Activated naive CD4-positive, alpha-beta T cell treated with Interleukin-2 at 50 U/mL for 16 hours (primary cell): ENCODE measurements around the gene ARHGAP31.
"Not testable (repeated sequence)": the region's sequence is repeated elsewhere in the genome, so short reads cannot be mapped to it uniquely, and the experiment has no call there.

ENCODE experiments used
- DNase-seq: peaks from one replicate; pipeline ENCODE4 v3.0.0-alpha.2; 2020

ARHGAP31 gene

GRCh38 chr3:119293871-119294695 is at the start of gene ARHGAP31:
TSS of gene ARHGAP31 (plus strand) at chr3:119294383. CDS start at chr3:119294905, 522 bp downstream.
- DNase-seq, result peak; percentile 87

GRCh38 chr3:119245778-119246177 is 48.4 kb upstream of the ARHGAP31 start:
- DNase-seq, result no peak

GRCh38 chr3:119255214-119255613 is 39.0 kb upstream of the ARHGAP31 start:
- no peak for DNase-seq

GRCh38 chr3:119257111-119257510 is 37.1 kb upstream of the ARHGAP31 start:
- DNase-seq, result no peak

GRCh38 chr3:119257654-119258410 is 36.4 kb upstream of the ARHGAP31 start:
- DNase-seq, result no peak

- no peak for DNase-seq
Measured at GRCh38 chr3:119258915-119259314, 35.3 kb upstream of the ARHGAP31 start.

- DNase-seq, result no peak
Measured at GRCh38 chr3:119259821-119260220, 34.4 kb upstream of the ARHGAP31 start.

GRCh38 chr3:119261055-119261454 is 33.1 kb upstream of the ARHGAP31 start:
- no peak for DNase-seq

GRCh38 chr3:119270212-119270611 is 24.0 kb upstream of the ARHGAP31 start:
- DNase-seq, result not testable (repeated sequence)

GRCh38 chr3:119276680-119277079 is 17.5 kb upstream of the ARHGAP31 start:
- DNase-seq, result no peak

- no peak for DNase-seq
Measured at GRCh38 chr3:119279101-119279554, 15.1 kb upstream of the ARHGAP31 start.

- DNase-seq, result no peak
Measured at GRCh38 chr3:119279584-119280243, 14.5 kb upstream of the ARHGAP31 start.

- no peak for DNase-seq
Measured at GRCh38 chr3:119288669-119289403, 5.3 kb upstream of the ARHGAP31 start.

GRCh38 chr3:119289404-119289770 is 4.8 kb upstream of the ARHGAP31 start:
- DNase-seq, result no peak

- DNase-seq, result no peak
Measured at GRCh38 chr3:119290613-119291012, 3.6 kb upstream of the ARHGAP31 start.

- DNase-seq, result no peak
Measured at GRCh38 chr3:119291062-119291700, 3.0 kb upstream of the ARHGAP31 start.

GRCh38 chr3:119292666-119293065 is 1.5 kb upstream of the ARHGAP31 start:
- no peak for DNase-seq

GRCh38 chr3:119293105-119293870 is 895 bp upstream of the ARHGAP31 start:
- no peak for DNase-seq

GRCh38 chr3:119294696-119295671 is 801 bp downstream of the ARHGAP31 start:
- DNase-seq, result peak; percentile 57
